HG03060 (cell line): ENCODE data around the gene PDE6A.
A peak's percentile ranks its signal among the peaks of the same experiment; 100 is the strongest.

ENCODE experiments used
- ATAC-seq: cut with Tn5 transposase; IDR thresholded peaks from one replicate; pipeline ENCODE4 v1.9.1; 2021; ENCODE audit warnings: low read depth, moderate number of reproducible peaks; ENCODE audit not compliant: unreplicated experiment

The PDE6A gene

DNA sequence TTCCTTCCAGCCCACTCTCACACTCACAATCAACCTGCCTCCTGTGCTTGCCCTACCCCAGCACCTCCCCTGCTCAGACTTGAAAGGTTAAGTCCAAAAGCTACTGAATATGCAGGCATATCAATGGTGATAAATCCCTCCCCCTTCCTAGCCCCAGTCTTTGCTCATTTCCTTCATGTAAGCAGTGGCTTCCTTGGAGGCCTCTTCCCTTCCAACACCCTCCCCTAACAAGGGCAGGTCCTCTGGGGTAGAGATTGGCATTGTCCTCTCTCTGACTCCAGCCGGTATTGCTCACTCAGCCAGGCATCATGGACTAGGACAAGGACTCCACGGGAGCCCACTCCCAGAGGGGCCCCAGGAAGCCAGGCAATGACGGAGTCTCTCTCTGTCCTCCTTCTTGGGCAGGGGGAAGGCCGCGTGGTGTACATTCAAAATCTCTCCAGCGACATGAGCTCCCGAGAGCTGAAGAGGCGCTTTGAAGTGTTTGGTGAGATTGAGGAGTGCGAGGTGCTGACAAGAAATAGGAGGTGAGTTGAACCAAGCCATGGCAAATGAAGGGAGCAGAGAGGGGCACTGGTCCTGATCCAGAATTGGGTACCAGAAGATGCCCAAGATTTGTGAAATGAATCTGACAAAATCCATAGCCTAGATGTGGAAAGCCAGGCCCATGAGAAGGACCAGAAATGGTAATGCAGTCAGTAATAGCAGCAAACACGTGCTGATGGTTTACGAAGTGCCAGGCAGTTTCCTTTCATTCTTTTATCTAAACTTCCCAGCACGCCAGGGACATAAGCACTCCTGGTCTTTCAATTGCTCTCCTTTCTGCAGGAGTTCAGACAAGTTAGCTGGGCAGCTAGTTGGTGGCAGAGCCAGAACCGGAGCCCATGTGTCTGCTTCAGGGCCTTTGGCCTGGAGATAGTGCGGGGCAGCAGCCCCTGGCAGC is 102.5 kb downstream of the PDE6A start:
- ATAC-seq = no peak

GRCh38 chr5:149840226-149840825 is 104.3 kb downstream of the PDE6A start:
- ATAC-seq = no peak

DNA sequence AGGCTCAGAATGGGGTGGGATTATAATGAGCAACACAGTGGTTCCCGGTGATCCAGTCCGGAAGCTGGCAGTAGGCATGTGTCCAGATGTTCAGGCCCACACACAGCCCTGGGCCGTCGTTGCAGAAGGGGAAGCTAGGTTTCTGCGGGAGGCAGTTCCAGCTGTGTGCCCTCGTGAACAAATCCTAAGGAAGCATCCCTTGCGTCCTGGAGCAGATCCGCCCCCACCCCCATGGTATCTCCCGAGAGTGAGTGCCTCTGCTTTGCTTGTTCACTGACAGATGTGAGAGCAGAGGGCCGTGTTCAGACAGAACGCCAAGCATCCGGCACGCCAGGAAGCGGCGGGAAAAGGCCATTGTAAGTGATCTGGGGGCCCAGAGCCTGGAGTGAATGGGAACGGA is 104.8 kb downstream of the PDE6A start:
- no peak for ATAC-seq

GRCh38 chr5:149838881-149839739 is 105.5 kb downstream of the PDE6A start:
- no peak for ATAC-seq

GRCh38 chr5:149837680-149838269 is 106.8 kb downstream of the PDE6A start:
- no peak for ATAC-seq

DNA sequence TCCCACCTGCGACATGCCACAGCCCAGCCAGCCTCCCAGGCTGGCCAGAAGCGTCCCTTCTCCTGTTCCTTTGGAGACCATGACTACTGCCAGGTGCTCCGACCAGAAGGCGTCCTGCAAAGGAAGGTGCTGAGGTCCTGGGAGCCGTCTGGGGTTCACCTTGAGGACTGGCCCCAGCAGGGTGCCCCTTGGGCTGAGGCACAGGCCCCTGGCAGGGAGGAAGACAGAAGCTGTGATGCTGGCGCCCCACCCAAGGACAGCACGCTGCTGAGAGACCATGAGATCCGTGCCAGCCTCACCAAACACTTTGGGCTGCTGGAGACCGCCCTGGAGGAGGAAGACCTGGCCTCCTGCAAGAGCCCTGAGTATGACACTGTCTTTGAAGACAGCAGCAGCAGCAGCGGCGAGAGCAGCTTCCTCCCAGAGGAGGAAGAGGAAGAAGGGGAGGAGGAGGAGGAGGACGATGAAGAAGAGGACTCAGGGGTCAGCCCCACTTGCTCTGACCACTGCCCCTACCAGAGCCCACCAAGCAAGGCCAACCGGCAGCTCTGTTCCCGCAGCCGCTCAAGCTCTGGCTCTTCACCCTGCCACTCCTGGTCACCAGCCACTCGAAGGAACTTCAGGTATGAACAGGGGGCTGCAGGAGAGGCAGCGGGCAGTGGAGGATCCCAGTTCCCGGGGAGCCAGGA is 108.0 kb downstream of the PDE6A start:
- no peak for ATAC-seq

GRCh38 chr5:149834246-149834855 is 110.2 kb downstream of the PDE6A start:
- no peak for ATAC-seq

DNA sequence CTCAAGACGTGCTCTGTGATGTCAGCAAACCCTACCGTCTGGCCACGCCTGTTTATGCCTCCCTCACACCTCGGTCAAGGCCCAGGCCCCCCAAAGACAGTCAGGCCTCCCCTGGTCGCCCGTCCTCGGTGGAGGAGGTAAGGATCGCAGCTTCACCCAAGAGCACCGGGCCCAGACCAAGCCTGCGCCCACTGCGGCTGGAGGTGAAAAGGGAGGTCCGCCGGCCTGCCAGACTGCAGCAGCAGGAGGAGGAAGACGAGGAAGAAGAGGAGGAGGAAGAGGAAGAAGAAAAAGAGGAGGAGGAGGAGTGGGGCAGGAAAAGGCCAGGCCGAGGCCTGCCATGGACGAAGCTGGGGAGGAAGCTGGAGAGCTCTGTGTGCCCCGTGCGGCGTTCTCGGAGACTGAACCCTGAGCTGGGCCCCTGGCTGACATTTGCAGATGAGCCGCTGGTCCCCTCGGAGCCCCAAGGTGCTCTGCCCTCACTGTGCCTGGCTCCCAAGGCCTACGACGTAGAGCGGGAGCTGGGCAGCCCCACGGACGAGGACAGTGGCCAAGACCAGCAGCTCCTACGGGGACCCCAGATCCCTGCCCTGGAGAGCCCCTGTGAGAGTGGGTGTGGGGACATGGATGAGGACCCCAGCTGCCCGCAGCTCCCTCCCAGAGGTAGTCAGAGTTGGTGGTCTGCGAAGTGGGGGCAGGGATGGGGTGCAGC is 111.3 kb downstream of the PDE6A start:
- ATAC-seq = no peak

GRCh38 chr5:149832636-149833035 is 112.0 kb downstream of the PDE6A start:
- ATAC-seq = no peak

DNA sequence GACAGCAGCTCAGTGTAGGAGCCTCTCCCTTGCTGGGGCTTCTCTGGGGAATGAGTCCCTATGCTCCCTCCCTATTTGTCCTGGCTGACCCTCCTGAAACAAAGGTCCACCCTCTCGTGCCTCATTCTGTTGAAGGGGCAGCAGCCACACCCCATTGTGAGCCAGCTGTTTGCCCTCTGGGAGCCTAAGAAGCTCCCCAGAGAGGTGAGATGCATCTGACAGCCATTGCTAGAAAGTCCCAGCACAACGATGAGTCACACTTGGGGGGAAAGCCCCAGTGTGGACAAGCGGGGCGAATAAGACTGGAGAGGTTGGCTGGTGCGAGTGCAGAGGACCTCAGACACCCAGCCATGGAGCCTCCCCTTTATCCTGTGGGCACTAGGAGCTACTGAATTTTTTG is 113.1 kb downstream of the PDE6A start:
- peak; percentile 63 for ATAC-seq

DNA sequence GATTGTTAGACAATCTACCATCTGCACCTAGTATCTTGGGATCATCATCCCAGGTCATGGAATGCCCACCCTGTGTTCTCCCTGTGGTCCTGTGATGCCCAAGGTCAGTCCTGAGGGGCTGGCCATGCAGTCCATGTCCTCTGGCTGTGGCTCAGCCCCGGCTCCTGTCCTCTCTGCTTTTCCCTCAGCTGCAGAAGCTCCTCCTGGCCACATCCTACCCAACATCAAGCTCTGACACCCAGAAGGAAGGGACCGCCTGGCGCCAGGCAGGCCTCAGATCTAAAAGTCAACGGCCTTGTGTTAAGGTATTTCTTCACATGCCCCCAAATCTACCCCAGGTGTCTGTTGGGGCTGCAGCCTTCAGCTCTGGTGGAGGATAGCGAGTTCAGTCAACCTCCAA is 114.0 kb downstream of the PDE6A start:
- ATAC-seq = no peak

GRCh38 chr5:149829954-149830353 is 114.6 kb downstream of the PDE6A start:
- ATAC-seq = no peak

DNA sequence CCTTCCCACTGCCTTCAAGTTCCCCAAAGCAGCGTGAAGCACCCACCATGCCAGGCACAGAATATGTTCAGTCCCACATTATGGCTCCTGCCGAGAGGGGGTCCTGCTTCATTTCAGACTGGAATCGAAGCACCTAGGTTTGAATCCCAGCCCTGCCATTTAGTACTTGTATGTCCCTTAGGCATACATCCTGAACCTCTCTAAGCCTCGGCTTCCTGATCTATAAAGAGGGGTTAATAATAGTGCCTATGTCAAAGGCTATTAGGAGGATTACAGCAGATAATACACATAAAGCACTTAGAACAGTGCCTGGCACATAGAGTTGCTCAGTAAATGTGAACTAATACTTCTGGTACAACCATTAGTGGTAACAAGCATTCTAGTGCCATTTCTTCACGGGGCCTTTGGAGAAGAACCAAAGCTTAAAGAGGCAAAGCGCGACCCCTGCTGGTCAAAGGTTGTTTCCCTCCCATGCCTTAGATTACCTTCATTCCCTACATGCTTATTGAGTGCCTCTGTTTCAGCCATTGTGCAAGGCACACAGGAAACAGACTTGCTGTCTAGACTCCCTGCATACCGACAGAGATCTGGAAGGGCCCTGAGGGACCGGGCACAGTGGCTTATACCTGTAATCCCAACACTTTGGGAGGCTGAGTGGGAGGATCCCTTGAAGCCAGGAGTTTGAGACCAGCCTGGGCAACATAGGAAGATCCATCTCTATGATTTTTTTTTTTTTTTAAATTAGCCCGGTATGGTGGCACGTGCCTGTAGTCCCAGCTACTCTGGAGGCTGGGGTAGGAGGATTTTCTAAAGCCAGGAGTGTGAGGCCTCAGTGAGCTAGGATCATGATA is 116.2 kb downstream of the PDE6A start:
- no peak for ATAC-seq

GRCh38 chr5:149827546-149827945 is 117.0 kb downstream of the PDE6A start:
- ATAC-seq = no peak

- ATAC-seq = no peak
Measured at GRCh38 chr5:149827086-149827485, 117.5 kb downstream of the PDE6A start.

- ATAC-seq = no peak
Measured at GRCh38 chr5:149826574-149826973, 118.0 kb downstream of the PDE6A start.

- no peak for ATAC-seq
Measured at GRCh38 chr5:149824846-149825245, 119.7 kb downstream of the PDE6A start.

DNA sequence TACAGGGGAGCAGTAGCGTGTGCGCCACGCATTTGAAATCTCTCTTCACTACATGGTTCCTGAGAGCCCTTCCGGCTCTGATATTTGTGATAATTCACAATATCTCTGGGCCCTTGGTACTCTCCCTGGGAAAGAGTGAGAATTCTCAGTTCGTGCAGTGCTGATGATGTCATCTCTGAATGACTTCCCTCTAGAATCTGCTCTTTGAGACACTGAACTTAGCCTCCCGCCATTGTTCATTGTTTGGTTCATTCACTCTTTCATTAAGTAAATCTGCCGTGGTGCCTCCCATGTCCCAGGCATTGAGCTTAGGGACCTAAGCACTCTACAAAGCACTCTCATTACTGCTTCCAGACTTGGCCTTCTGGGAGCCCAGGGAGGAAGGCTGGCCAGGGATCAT is 120.5 kb downstream of the PDE6A start:
- ATAC-seq = no peak
